Measurements from ENCODE around the gene PPM1N. TPM values are rescaled to one million over a fixed set of nuclear protein-coding genes. Genes with fewer than 3 reads are reported as not detected.

PPM1N gene
- total and polyA plus RNA-seq, 7 donors, result 1.2 to 4.2 (median 2.5) TPM

DNA sequence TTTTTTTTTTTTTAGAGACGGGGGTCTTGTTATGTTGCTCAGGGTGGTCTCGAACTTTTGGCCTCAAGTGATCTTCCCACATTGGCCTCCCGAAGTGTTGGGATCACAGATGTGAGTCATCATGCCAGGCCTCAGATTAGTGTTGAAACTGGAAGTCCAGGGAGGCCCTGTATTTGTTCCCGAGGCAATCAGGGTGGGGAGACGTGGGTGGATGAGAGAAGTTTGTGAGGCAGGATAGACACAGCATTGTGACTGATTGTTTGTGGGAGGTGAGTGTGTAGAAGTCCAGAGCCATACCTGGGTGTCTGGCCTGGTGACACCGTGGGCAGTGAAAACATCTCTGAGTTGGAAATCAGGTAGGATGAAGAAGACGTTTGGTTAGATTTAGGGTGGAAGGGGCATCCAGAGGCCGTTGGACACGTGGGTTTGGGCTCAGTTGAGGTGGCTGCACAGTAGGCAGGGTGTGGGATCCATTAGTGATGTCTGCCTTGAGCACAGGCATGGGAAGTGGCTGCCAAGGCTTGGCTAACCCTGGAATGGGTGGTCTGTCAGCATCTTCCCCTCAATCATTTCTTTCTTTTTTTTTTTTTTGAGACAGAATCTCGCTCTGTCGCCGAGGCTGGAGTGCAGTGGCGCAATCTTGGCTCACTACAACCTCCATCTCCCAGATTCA, 13.8 kb upstream of the PPM1N start:
- H3K27ac ChIP-seq, result no peak overlapping the region
- H3K4me1 ChIP-seq, result peaks cover 0 to 7% (median 7%) of the 10 kb centered on the region in 4 donors
- intact Hi-C loops (cut with DNase I), result no loop called here
- no peak overlapping the region for H3K4me3 ChIP-seq
- H3K36me3 ChIP-seq, result peaks cover 0 to 7% (median 0%) of the 10 kb centered on the region in 4 donors
- no peaks in the 10 kb centered on the region for H3K9me3 ChIP-seq
- whole genome bisulfite sequencing, 2 donors, result 60 to 78% methylated on average over 13 of the region's 13 CpGs
- no peaks in the 10 kb centered on the region for H3K27me3 ChIP-seq
- TF ChIP-seq, protein P1, sequence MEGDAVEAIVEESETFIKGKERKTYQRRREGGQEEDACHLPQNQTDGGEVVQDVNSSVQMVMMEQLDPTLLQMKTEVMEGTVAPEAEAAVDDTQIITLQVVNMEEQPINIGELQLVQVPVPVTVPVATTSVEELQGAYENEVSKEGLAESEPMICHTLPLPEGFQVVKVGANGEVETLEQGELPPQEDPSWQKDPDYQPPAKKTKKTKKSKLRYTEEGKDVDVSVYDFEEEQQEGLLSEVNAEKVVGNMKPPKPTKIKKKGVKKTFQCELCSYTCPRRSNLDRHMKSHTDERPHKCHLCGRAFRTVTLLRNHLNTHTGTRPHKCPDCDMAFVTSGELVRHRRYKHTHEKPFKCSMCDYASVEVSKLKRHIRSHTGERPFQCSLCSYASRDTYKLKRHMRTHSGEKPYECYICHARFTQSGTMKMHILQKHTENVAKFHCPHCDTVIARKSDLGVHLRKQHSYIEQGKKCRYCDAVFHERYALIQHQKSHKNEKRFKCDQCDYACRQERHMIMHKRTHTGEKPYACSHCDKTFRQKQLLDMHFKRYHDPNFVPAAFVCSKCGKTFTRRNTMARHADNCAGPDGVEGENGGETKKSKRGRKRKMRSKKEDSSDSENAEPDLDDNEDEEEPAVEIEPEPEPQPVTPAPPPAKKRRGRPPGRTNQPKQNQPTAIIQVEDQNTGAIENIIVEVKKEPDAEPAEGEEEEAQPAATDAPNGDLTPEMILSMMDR (IDR thresholded peaks at IDR 0.05), result no peak
- TF ChIP-seq EP300 (IDR thresholded peaks at IDR 0.05) (no peak), POLR2A (IDR thresholded peaks at IDR 0.05) (no peak), POLR2AphosphoS5 (IDR thresholded peaks at IDR 0.05) (no peak)
- no peak for DNase-seq

GRCh38 chr19:45485305-45486077, 12.8 kb upstream of the PPM1N start:
- whole genome bisulfite sequencing, 2 donors, result 0 to 1% methylated on average over 35 of the region's 35 CpGs
- Histone ChIP-seq H3K4me1 (peaks cover 0 to 7% (median 7%) of the 10 kb centered on the region in 4 donors), H3K9me3 (no peaks in the 10 kb centered on the region), H3K4me3 (peak overlapping the region; percentile 57 to 76 (median 63)), H3K27ac (peak overlapping the region; percentile 82 to 91 (median 86)), H3K27me3 (no peaks in the 10 kb centered on the region), H3K36me3 (peaks cover 0 to 7% (median 0%) of the 10 kb centered on the region in 4 donors)
- DNase-seq, result peak; percentile 99
- intact Hi-C loops (cut with DNase I), result no loop called here
- TF ChIP-seq EP300 (IDR thresholded peaks at IDR 0.05) (no peak), POLR2AphosphoS5 (IDR thresholded peaks at IDR 0.05) (peak in 2 of 4 donors; percentile 11 to 25), POLR2A (IDR thresholded peaks at IDR 0.05) (no peak)
- TF ChIP-seq, protein P1 (IDR thresholded peaks at IDR 0.05), result peak; percentile 67 to 85 (median 76)

DNA sequence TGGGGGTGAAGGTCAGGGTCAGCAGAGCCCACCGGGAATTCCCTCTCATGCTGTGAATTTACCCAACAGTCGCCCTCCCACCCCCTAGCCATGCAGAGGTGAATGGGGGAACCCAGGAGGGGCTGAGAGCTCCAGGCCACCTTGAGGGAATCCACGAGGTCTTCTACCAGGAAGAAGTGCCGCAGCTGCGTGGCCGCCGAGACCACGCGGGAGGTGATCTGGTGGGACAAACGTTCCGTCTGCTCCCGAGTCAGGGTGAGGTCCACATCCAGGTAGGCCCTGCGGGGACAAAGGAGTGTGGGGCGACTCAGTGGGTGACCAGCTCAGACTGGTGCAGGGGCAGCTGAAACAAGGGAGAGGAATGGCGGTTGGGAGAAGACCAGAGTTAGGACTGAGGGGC, 9.5 kb upstream of the PPM1N start:
- Histone ChIP-seq H3K36me3 (peaks cover 0 to 7% (median 0%) of the 10 kb centered on the region in 4 donors), H3K4me3 (no peak overlapping the region), H3K9me3 (no peaks in the 10 kb centered on the region), H3K4me1 (peaks cover 0 to 22% (median 19%) of the 10 kb centered on the region in 4 donors), H3K27ac (no peak overlapping the region), H3K27me3 (no peaks in the 10 kb centered on the region)
- intact Hi-C loops (cut with DNase I), result no loop called here
- DNase-seq, result no peak
- TF ChIP-seq POLR2AphosphoS5 (IDR thresholded peaks at IDR 0.05), result no peak
- TF ChIP-seq, protein P1 (IDR thresholded peaks at IDR 0.05), result no peak
- TF ChIP-seq EP300 (IDR thresholded peaks at IDR 0.05), result no peak
- no peak for TF ChIP-seq POLR2A (IDR thresholded peaks at IDR 0.05)
- WGBS, 2 donors, result 89 to 92% methylated on average over 15 of the region's 15 CpGs

DNA sequence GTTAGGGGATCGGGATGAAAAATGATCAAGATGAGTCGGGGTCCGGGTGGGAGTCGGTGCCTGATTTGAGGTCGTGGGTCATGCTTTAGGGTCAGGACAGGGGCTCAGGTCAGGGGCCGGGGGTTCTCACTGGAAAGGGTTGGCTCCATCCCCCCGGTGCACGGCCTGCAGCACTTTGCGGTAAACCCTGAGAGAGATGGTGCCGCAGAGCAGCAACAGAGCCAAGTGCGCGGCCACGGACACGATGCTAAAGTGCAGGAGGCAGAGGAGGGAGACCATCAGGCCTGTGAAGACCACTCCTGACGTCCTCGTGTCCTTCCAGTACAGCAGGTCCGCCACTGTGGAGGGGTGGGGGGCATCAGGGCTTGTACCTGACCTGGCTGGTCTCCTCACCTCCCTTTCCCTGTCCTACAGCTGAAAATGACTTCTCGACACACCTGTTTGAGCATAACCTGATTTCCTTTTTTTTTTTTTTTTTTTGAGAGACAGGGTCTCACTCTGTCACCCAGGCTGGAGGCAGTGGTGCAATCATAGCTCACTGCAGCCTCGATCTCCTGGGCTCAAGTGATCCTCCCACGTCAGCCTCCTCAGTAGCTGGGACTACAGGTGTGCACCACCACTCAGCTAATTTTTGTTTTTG, 8.9 kb upstream of the PPM1N start:
- H3K27ac ChIP-seq, result no peak overlapping the region
- WGBS, 2 donors, result 86 to 93% methylated on average over 20 of the region's 20 CpGs
- peaks cover 0 to 27% (median 21%) of the 10 kb centered on the region in 4 donors for H3K4me1 ChIP-seq
- no peak for DNase-seq
- H3K9me3 ChIP-seq, result no peaks in the 10 kb centered on the region
- peaks cover 0 to 7% (median 0%) of the 10 kb centered on the region in 4 donors for H3K36me3 ChIP-seq
- H3K27me3 ChIP-seq, result no peaks in the 10 kb centered on the region
- H3K4me3 ChIP-seq, result no peak overlapping the region
- TF ChIP-seq, protein P1 (IDR thresholded peaks at IDR 0.05), result no peak
- intact Hi-C loops (cut with DNase I), result no loop called here
